ACC112 (cell line): Measurements from ENCODE around the gene TRIM3.

Experiments
- H2AFZ ChIP-seq: fragments of 200-600 bp; sonication (generic); one replicate; pipeline ENCODE4 v1.6.0; 2017; ENCODE audit warnings: antibody characterized with exemption, low read length; ENCODE audit not compliant: unreplicated experiment
- H3K27ac ChIP-seq: fragments of 200-600 bp; sonication (generic); 2 replicates; pipeline ENCODE4 v1.5.1; 2014; ENCODE audit warnings: low read depth, mild to moderate bottlenecking, antibody characterized with exemption, low read length, moderate library complexity
- H3K27me3 ChIP-seq: fragments of 200-600 bp; sonication (generic); 2 replicates; pipeline ENCODE4 v1.6.1; 2014; ENCODE audit warnings: mild to moderate bottlenecking, antibody characterized with exemption, low read length, moderate library complexity, mixed read lengths; ENCODE audit not compliant: insufficient read depth
- H3K36me3 ChIP-seq: fragments of 200-600 bp; sonication (generic); 2 replicates; pipeline ENCODE4 v1.6.1; 2016; ENCODE audit warnings: mild to moderate bottlenecking, antibody characterized with exemption, low read length, moderate library complexity, mixed read lengths; ENCODE audit not compliant: insufficient read depth
- H3K4me1 ChIP-seq: fragments of 200-600 bp; sonication (generic); one replicate; pipeline ENCODE4 v1.6.1; 2016; ENCODE audit warnings: low read length, mixed read lengths; ENCODE audit not compliant: insufficient read depth, unreplicated experiment, control insufficient read depth
- H3K4me3 ChIP-seq: fragments of 200-600 bp; sonication (generic); 2 replicates; pipeline ENCODE4 v1.5.1; 2014; ENCODE audit warnings: mild to moderate bottlenecking, low read depth, low read length
- H3K79me2 ChIP-seq: fragments of 200-600 bp; sonication (generic); one replicate; pipeline ENCODE4 v1.6.0; 2016; ENCODE audit warnings: low read length; ENCODE audit not compliant: control insufficient read depth, unreplicated experiment, insufficient read depth

Gene TRIM3

GRCh38 chr11:6402561-6402981, 71.2 kb downstream of the TRIM3 start:
- Histone ChIP-seq H3K27me3 (no peaks in the 10 kb centered on the region), H2AFZ (no peak overlapping the region), H3K79me2 (no peaks in the 10 kb centered on the region), H3K4me1 (peaks cover 10% of the 10 kb centered on the region), H3K4me3 (no peak overlapping the region), H3K36me3 (no peaks in the 10 kb centered on the region), H3K27ac (no peak overlapping the region)

DNA sequence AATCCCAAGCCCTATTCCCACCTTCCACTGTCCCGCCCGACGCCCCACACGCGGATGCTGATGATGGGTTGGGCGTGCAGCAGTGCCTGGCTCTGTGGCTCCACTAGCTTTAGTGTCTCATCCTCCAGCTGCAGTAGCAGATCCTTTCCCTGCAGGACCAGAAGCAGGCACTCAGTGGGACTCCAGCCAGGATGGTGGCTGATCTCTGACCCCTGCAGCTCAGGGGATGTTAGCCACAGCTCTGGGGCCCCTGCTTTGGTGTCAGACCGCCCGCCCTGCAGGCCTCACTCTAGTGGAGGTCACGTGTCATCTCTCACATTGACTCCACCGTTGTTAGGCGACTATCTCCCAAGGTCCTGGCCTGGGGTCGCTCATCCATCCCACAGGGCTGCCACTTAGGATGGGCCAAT, 71.7 kb downstream of the TRIM3 start:
- Histone ChIP-seq H3K27ac (no peak overlapping the region), H3K4me3 (no peak overlapping the region), H3K79me2 (no peaks in the 10 kb centered on the region), H3K36me3 (no peaks in the 10 kb centered on the region), H3K4me1 (peaks cover 15% of the 10 kb centered on the region), H3K27me3 (no peaks in the 10 kb centered on the region), H2AFZ (no peak overlapping the region)

DNA sequence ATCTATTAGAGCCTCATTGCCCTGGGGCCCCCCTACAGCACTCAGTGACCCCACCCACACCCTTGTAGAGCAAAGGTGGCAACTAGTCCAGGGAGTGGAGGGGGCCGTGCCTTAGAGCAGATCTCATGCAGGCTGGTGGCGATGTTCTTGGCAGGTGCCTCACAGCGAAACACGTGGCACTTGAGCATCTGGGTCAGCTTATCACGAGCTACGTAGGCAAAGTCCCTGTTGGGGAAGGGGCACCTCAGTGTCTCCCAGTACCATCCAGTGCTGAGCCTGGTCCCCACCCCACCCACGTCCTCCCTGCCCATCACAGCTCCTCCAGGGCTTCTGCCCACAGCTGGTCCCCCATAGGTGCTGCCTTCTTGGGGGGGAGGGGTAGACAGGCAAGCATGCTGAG, 72.3 kb downstream of the TRIM3 start:
- H3K4me1 ChIP-seq = peaks cover 17% of the 10 kb centered on the region
- H3K36me3 ChIP-seq = no peaks in the 10 kb centered on the region
- H3K27ac ChIP-seq = no peak overlapping the region

GRCh38 chr11:6400431-6401345, 73.1 kb downstream of the TRIM3 start:
- Histone ChIP-seq H3K36me3 (no peaks in the 10 kb centered on the region), H3K4me1 (peaks cover 17% of the 10 kb centered on the region), H2AFZ (no peak overlapping the region), H3K79me2 (no peaks in the 10 kb centered on the region), H3K4me3 (no peak overlapping the region), H3K27me3 (no peaks in the 10 kb centered on the region), H3K27ac (no peak overlapping the region)

More for the DNA sequence above, 72.3 kb downstream of the TRIM3 start:
- Histone ChIP-seq H3K4me3 (no peak overlapping the region), H2AFZ (no peak overlapping the region), H3K27me3 (no peaks in the 10 kb centered on the region), H3K79me2 (no peaks in the 10 kb centered on the region)
